Measurements from ENCODE around the gene DDX42.
A peak's percentile ranks its signal among the peaks of the same experiment; 100 is the strongest.

Gene DDX42, protein sequence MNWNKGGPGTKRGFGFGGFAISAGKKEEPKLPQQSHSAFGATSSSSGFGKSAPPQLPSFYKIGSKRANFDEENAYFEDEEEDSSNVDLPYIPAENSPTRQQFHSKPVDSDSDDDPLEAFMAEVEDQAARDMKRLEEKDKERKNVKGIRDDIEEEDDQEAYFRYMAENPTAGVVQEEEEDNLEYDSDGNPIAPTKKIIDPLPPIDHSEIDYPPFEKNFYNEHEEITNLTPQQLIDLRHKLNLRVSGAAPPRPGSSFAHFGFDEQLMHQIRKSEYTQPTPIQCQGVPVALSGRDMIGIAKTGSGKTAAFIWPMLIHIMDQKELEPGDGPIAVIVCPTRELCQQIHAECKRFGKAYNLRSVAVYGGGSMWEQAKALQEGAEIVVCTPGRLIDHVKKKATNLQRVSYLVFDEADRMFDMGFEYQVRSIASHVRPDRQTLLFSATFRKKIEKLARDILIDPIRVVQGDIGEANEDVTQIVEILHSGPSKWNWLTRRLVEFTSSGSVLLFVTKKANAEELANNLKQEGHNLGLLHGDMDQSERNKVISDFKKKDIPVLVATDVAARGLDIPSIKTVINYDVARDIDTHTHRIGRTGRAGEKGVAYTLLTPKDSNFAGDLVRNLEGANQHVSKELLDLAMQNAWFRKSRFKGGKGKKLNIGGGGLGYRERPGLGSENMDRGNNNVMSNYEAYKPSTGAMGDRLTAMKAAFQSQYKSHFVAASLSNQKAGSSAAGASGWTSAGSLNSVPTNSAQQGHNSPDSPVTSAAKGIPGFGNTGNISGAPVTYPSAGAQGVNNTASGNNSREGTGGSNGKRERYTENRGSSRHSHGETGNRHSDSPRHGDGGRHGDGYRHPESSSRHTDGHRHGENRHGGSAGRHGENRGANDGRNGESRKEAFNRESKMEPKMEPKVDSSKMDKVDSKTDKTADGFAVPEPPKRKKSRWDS

DNA sequence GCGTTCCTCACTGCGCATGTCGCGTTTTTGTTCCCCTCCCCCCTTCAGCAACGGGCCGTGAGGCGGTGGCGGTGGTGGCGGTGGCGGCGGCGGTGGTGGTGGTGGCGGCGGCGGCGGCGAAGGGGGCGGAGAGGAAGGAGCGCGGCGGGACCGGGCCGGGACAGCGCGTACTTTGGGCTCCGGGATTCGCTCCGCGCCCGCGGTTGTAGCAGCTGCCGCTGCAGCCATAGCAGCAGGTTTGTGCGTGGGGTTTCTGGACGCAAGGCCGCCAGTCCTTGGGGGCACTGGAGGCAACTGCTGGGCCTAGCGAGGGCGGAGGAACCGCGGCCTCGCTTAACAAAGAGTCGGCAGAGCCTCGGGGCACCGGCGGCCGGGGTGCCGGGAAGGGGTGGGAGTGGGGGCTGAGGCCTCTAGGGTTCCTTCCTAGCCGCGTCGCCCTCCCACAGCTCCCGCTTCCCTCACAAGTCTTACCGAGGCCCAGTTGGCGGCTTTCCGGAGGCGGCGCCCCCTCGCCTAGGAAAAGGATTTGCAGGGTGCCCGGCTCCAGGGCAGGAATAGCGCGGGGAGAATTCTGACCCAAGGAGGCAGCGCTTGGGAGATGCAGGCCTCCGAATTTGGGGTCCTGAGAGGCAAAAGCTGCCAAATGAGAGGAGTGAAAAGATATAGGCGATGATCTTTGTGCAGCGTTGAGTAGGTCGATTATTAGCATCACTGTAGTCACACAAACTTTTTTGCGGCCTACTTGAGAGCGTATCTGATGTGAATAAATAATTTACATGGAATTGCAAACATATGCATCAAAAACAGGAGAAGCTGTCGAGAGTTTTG, at the start of gene DDX42:
Gene DDX42, plus strand, starts transcription at position 30 of the 828 bp plus-strand sequence. CDS start 12,880 bp downstream, outside the sequence.
- H3K4me3 ChIP-seq (ENCODE audit: low read length): peak within 1 kb of the TSS; percentile 87
- H3K27ac ChIP-seq (ENCODE audit: low read depth, low read length): peak within 1 kb of the TSS; percentile 97
- H3K4me1 ChIP-seq (ENCODE audit: control insufficient read depth, insufficient read depth, low read length): peaks cover 17% of the 10 kb centered on the region
- peaks cover 2% of the 10 kb centered on the region for H3K36me3 ChIP-seq (ENCODE audit: control insufficient read depth, insufficient read depth, low read length)
- H3K27me3 ChIP-seq (ENCODE audit: control insufficient read depth, insufficient read depth, low read length): no peaks in the 10 kb centered on the region
- peak within 1 kb of the TSS; percentile 86 for H3K9ac ChIP-seq (ENCODE audit: low read length)

DNA sequence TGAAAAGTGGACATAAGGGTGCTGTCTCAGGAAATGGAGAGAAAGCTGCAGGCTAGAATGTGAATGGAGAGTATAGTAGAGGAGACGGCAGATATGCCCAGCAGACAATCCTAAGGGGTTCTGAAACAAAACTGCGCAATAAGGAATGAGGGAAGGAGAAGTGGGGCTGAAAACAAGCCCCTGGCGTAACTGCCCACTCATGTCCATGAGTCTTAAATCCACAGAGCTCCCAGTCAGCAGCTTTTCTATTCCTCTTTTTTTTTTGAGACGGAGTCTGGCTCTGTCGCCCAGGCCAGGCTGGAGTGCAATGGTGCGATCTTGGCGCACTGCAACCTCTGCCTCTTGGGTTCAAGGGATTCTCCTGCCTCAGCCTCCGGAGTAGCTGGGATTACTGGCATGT, 38.3 kb upstream of the DDX42 start:
- no peaks in the 10 kb centered on the region for H3K27me3 ChIP-seq (ENCODE audit: control insufficient read depth, insufficient read depth, low read length)
- peaks cover 2% of the 10 kb centered on the region for H3K4me1 ChIP-seq (ENCODE audit: control insufficient read depth, insufficient read depth, low read length)
- H3K9ac ChIP-seq (ENCODE audit: low read length): no peak overlapping the region
- H3K36me3 ChIP-seq (ENCODE audit: control insufficient read depth, insufficient read depth, low read length): no peaks in the 10 kb centered on the region
- no peak overlapping the region for H3K4me3 ChIP-seq (ENCODE audit: low read length)
- H3K27ac ChIP-seq (ENCODE audit: low read depth, low read length): no peak overlapping the region

GRCh38 chr17:63740464-63741142, 33.4 kb upstream of the DDX42 start:
- Histone ChIP-seq H3K4me1 (ENCODE audit: control insufficient read depth, insufficient read depth, low read length) (peaks cover 6% of the 10 kb centered on the region), H3K4me3 (ENCODE audit: low read length) (peak overlapping the region; percentile 76), H3K27ac (ENCODE audit: low read depth, low read length) (peak overlapping the region; percentile 80), H3K36me3 (ENCODE audit: control insufficient read depth, insufficient read depth, low read length) (peaks cover under 1% of the 10 kb centered on the region), H3K27me3 (ENCODE audit: control insufficient read depth, insufficient read depth, low read length) (no peaks in the 10 kb centered on the region), H3K9ac (ENCODE audit: low read length) (peak overlapping the region; percentile 86)

DNA sequence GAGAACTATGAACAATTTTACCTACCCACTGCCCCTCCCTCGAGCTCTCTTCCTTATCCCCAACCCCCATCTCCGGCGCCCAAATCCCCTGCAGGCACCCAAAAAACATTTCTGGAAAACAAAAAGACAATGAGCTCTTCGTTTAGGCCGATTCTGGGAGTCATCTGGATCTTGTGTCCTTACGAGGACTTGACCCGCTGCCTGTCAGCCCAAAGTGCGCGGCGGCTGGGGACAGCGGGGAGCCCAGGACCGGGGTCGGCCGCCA, 32.9 kb upstream of the DDX42 start:
- H3K4me3 ChIP-seq (ENCODE audit: low read length): peak overlapping the region; percentile 76
- H3K4me1 ChIP-seq (ENCODE audit: control insufficient read depth, insufficient read depth, low read length): peaks cover 6% of the 10 kb centered on the region
- peaks cover 6% of the 10 kb centered on the region for H3K36me3 ChIP-seq (ENCODE audit: control insufficient read depth, insufficient read depth, low read length)
- H3K9ac ChIP-seq (ENCODE audit: low read length): peak overlapping the region; percentile 86
- H3K27me3 ChIP-seq (ENCODE audit: control insufficient read depth, insufficient read depth, low read length): no peaks in the 10 kb centered on the region
- H3K27ac ChIP-seq (ENCODE audit: low read depth, low read length): peak overlapping the region; percentile 80

GRCh38 chr17:63741408-63742173, 32.4 kb upstream of the DDX42 start, which contains the start of gene STRADA:
STRADA (minus strand) TSS chr17:63741799; CDS start chr17:63728369, 13,430 bp downstream.
- Histone ChIP-seq H3K27ac (ENCODE audit: low read depth, low read length) (peak within 1 kb of the TSS; percentile 80), H3K27me3 (ENCODE audit: control insufficient read depth, insufficient read depth, low read length) (no peaks in the 10 kb centered on the region), H3K4me3 (ENCODE audit: low read length) (peak within 1 kb of the TSS; percentile 76), H3K36me3 (ENCODE audit: control insufficient read depth, insufficient read depth, low read length) (peaks cover 6% of the 10 kb centered on the region), H3K4me1 (ENCODE audit: control insufficient read depth, insufficient read depth, low read length) (peaks cover 6% of the 10 kb centered on the region), H3K9ac (ENCODE audit: low read length) (peak within 1 kb of the TSS; percentile 86)

GRCh38 chr17:63751806-63752205, 22.2 kb upstream of the DDX42 start:
- peaks cover 31% of the 10 kb centered on the region for H3K36me3 ChIP-seq (ENCODE audit: control insufficient read depth, insufficient read depth, low read length)
- no peaks in the 10 kb centered on the region for H3K4me1 ChIP-seq (ENCODE audit: control insufficient read depth, insufficient read depth, low read length)
- H3K27me3 ChIP-seq (ENCODE audit: control insufficient read depth, insufficient read depth, low read length): no peaks in the 10 kb centered on the region
- H3K9ac ChIP-seq (ENCODE audit: low read length): no peak overlapping the region
- H3K27ac ChIP-seq (ENCODE audit: low read depth, low read length): no peak overlapping the region
- H3K4me3 ChIP-seq (ENCODE audit: low read length): no peak overlapping the region

- Histone ChIP-seq H3K36me3 (ENCODE audit: control insufficient read depth, insufficient read depth, low read length) (peaks cover 31% of the 10 kb centered on the region), H3K4me1 (ENCODE audit: control insufficient read depth, insufficient read depth, low read length) (no peaks in the 10 kb centered on the region), H3K27ac (ENCODE audit: low read depth, low read length) (no peak overlapping the region), H3K27me3 (ENCODE audit: control insufficient read depth, insufficient read depth, low read length) (no peaks in the 10 kb centered on the region), H3K4me3 (ENCODE audit: low read length) (no peak overlapping the region), H3K9ac (ENCODE audit: low read length) (no peak overlapping the region)
Observed at GRCh38 chr17:63752707-63753106, 21.3 kb upstream of the DDX42 start.

DNA sequence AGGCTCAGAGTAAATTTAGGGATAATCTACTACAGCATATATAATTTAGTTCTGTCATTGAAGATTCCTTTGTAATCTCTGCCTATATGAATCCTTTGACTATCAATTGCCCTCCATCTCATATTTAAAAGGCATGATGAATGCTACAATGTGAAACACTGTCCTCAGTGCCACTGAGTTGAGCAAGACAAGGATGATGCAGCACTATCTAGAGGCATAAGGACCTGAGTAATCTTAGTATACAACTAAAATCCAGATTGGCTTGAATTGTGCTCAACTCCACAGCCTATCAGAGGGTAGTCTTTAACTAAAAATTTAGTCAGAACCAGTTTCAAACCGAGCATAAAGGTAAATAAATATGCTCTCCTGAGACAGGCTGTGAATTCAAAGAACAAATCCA, 20.8 kb upstream of the DDX42 start:
- Histone ChIP-seq H3K9ac (ENCODE audit: low read length) (no peak overlapping the region), H3K27ac (ENCODE audit: low read depth, low read length) (no peak overlapping the region), H3K4me3 (ENCODE audit: low read length) (no peak overlapping the region), H3K27me3 (ENCODE audit: control insufficient read depth, insufficient read depth, low read length) (no peaks in the 10 kb centered on the region), H3K36me3 (ENCODE audit: control insufficient read depth, insufficient read depth, low read length) (peaks cover 32% of the 10 kb centered on the region), H3K4me1 (ENCODE audit: control insufficient read depth, insufficient read depth, low read length) (no peaks in the 10 kb centered on the region)

- no peak overlapping the region for H3K27ac ChIP-seq (ENCODE audit: low read depth, low read length)
- H3K27me3 ChIP-seq (ENCODE audit: control insufficient read depth, insufficient read depth, low read length): no peaks in the 10 kb centered on the region
- H3K36me3 ChIP-seq (ENCODE audit: control insufficient read depth, insufficient read depth, low read length): peaks cover 33% of the 10 kb centered on the region
- no peak overlapping the region for H3K9ac ChIP-seq (ENCODE audit: low read length)
- no peak overlapping the region for H3K4me3 ChIP-seq (ENCODE audit: low read length)
- no peaks in the 10 kb centered on the region for H3K4me1 ChIP-seq (ENCODE audit: control insufficient read depth, insufficient read depth, low read length)
Observed at GRCh38 chr17:63754046-63754445, 19.9 kb upstream of the DDX42 start.

GRCh38 chr17:63758428-63758827, 15.5 kb upstream of the DDX42 start:
- no peaks in the 10 kb centered on the region for H3K4me1 ChIP-seq (ENCODE audit: control insufficient read depth, insufficient read depth, low read length)
- no peak overlapping the region for H3K4me3 ChIP-seq (ENCODE audit: low read length)
- H3K27ac ChIP-seq (ENCODE audit: low read depth, low read length): no peak overlapping the region
- no peak overlapping the region for H3K9ac ChIP-seq (ENCODE audit: low read length)
- peaks cover 27% of the 10 kb centered on the region for H3K36me3 ChIP-seq (ENCODE audit: control insufficient read depth, insufficient read depth, low read length)
- H3K27me3 ChIP-seq (ENCODE audit: control insufficient read depth, insufficient read depth, low read length): no peaks in the 10 kb centered on the region
